Activated T-helper 9 cell treated with anti-CD3 and anti-CD28 coated beads, Interleukin-2, amount 50 U/mL, for 16 hours (primary cell): Measurements from ENCODE around the gene DLEC1.
"Not testable (repeated sequence)": the region's sequence is repeated elsewhere in the genome, so short reads cannot be mapped to it uniquely, and the experiment has no call there.

ENCODE experiments used
- DNase-seq: peaks from one replicate; pipeline ENCODE4 v3.0.0-alpha.2; 2020; ENCODE audit warnings: low read depth

Gene DLEC1

DNA sequence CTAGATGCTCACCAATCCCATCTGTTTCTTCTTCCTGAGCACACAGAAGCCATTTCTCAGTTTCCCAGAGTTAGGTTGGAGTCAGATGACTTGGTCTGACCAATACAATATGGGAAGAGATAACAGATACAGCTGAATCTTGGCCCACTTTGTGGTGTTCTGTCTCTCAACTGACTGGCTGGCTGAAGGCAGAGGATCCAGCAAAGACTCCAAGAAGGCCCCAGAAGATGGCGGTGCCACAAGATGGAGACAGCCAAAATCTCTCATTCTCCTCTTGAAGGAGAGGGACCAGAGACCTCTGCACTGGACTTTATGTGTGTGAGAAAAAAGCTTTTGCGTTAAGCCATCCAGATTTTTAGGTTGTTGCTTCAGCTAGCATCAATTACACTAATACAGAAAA lies 118.1 kb downstream of the DLEC1 start:
- no peak for DNase-seq

DNA sequence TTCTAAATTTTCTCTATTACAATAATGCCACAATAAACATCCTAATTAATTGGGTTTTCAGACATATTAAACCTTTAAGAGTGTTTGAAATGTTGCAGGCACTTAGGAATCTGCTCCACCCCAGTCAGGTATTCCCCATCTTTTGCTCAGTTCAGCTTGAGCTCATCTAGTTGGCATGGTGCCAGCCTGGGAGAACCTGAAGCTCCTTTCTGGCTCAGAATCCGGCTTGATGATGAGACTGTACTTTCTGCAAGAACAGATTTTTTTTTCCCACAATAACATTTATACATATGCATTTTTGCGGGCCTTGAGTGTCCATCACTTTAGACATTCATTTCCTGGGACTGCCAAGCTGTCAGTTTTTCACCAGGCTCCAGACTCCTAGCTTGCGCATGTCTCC lies 118.6 kb downstream of the DLEC1 start:
- DNase-seq: no peak

GRCh38 chr3:38158472-38158871 lies 119.5 kb downstream of the DLEC1 start:
- DNase-seq: no peak

DNA sequence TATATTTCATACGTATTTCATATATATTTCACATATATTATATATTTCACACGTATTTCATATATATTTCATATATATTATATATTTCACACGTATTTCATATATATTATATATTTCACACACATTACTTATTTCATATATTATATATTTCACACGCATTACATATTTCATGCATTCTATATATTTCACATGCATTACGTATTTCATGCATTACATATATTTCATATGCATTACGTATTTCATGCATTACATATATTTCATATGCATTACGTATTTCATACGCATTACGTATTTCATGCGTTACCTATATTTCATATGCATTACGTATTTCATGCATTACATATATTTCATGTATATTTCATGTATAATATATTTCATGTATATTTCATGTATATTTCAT lies 121.7 kb downstream of the DLEC1 start:
- DNase-seq: not testable (repeated sequence)

DNA sequence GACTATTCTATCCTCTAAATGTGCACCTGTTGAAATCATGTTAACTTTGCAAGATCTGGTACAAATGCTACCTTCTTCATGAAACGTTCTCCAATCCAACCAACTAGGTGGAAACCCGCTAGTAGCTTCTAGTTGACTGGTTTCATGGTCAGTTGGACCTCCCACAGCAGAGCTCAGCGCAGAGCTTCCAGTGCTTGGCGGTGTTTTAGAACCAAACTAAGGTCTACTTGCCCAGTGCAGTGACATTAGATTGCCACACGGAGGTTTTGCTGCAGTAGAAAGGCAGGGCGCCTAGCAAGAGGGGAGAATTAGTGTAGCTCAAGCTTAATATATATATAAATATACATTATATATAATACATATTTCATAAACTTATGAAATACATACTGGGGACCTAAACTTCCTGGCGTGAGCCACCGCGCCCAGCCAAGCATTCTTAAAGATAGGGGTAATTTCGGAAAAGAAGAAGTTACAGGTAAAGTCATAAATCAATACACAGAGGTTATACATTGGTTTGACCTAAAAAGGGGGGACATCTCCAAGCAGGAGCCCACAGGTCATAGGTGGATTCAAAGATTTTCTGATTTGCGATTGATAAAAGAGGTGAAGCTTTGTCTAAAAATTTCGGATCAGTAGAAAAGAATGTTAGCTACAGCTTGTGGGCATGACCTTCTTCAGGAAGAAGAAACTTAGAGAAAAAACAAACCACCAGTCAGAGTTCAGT lies 124.3 kb downstream of the DLEC1 start:
- DNase-seq: no peak

- DNase-seq: no peak
Observed at GRCh38 chr3:38163841-38164642, 125.0 kb downstream of the DLEC1 start.

DNA sequence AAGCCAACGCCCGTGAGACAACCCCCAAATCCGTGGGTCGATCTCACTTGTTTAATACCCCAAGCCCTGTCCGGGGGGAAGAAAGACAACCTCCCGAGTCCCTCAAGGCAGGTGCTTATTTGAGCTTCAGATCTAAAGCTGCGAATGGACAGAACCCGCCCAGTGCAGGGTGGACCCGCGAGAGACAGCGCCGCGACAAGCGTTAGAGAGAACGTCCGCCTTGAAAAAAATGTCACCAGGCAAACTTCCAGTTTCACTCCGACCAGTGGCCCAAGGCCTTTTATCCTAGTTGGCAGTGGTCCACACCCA lies 125.6 kb downstream of the DLEC1 start:
- DNase-seq: no peak

- peak; percentile 92 for DNase-seq
Observed at GRCh38 chr3:38164952-38165721, 126.1 kb downstream of the DLEC1 start, which contains the start of gene OXSR1. OXSR1 (plus strand) TSS chr3:38165537; CDS start chr3:38165877, 340 bp downstream.

DNA sequence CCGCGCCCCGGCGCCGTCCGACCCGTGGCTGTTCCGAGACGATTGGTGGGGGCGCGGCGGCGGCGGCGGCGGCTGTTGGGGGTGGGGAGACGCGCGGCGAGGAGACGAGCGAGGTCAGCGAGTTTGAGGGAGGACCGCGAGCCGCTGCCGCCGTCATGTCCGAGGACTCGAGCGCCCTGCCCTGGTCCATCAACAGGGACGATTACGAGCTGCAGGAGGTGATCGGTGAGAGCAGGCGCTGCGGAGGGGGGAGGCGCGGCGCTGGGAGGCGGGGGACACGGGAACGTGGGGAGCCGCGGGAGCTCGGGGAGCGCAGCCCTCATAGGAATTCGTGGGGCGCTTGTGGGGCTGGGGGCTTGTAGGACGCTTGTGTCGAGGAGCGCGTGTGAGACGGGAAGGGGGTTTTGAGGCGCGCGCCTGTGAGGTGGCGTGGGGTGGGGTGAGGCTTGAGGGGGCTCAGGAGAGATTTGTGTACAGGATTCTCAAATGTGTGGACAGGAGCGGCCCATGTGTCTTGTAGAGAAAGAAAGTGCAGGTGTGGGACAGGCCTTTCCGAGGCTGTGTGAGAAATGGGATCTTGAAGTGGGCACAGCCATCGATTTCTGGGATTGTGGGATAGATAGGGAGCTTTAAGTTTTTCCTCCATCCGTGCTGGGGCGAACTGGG lies 126.8 kb downstream of the DLEC1 start:
- peak; percentile 16 for DNase-seq

DNA sequence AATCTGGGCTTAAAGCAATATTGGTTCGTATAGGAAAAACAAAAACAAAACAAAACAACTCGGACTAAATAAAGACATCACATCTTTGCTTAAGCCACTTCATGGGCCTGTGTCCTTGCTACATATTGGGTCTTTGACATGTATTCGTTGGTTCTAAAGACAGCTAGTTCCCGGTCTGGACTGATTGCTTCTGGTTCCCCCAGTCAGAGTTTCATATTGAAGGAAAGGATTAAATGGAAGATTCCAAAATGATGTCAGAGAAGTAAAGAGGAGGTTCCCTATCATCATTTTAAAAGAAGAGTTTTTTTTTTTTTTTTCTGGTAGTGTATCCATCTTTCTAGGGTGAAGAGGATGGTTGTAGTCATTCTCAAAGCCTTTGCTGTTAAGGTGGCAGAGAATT lies 128.6 kb downstream of the DLEC1 start:
- no peak for DNase-seq

DNA sequence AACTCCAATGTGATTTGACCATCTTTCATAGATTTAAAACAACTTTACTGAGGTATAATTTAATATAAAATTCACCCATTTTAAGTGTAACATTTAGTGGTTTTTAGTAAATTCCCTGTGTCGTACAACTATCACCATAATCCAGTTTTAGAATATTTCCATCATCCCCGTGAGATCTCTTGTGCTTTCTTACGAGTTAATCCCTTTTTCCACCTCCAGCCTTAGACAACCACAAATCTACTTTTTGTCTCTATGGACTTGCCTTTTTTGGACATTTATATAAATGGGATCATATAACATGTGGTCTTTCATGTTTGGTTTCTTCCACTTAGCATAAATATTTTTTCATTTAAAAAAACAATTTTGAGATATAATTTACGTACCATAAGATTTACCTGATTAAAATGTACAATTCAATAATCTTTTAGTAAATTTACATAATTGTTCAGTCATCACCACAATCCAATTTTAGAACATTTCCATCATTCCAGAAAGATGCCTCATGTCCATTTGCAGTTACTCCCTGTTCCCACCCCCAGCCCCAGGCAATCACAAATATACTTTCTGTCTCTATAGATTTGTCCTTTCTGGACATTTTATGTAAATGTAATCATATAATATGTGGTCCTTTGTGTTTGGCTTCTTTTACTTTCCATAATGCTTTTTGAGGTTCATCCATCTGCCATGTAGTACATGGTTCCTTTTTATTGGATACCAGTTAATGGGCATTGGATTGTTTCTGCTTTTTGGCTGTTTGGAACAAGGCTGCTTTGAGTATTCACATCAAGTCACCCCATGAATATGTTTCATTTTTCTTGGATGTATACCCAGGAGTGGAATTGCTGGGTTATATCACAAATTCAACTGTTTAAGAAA lies 129.4 kb downstream of the DLEC1 start:
- DNase-seq: no peak

DNA sequence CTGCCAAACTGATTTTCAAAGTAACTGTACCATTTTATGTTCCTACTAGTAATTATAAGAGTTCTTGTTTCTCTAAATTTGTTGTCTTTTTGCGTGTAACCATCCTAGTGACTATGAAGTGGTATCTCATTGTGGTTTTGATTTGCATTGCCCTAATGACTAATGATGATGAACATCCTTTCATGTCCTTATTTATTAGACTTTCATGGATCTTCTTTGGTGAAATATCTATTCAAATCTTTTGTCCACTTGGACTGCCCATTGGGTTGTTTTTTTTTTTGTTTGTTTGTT lies 130.0 kb downstream of the DLEC1 start:
- DNase-seq: no peak

GRCh38 chr3:38170722-38171121 lies 131.7 kb downstream of the DLEC1 start:
- no peak for DNase-seq

DNA sequence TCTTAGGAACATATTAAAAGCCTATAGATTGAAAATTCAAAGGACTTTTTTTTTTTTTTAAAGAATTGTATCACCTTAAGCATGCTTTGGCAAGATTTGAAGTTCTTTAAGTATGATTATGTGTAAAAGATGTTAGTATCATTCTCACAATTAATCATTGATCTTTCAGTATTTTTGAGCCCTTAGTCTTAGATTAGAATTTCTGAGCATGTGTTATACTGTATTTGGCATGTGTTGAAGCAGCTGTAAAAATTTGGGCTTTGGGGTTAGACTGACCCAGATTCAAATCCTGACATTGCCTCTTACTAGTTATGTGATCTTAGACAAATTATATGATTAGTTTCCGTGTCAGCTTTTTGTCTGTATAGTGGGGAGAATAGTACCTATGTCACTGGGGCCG lies 132.6 kb downstream of the DLEC1 start:
- DNase-seq: no peak
